SIG-M5 treated with dmso at 0.1 percent for 504 hours (cell line): ENCODE data around the gene SLC25A3.
"Not testable (repeated sequence)": the region's sequence is repeated elsewhere in the genome, so short reads cannot be mapped to it uniquely, and the experiment has no call there.

Source experiments
- DNase-seq: peaks from one replicate; lab custom pipeline; 2025; ENCODE audit not compliant: unreplicated experiment; lab: John Stamatoyannopoulos, UW

SLC25A3 gene

GRCh38 chr12:98594050-98594835 lies 757 bp downstream of the SLC25A3 start:
- DNase-seq: no peak

- DNase-seq: peak; percentile 22
Observed at GRCh38 chr12:98595243-98595988, 1.9 kb downstream of the SLC25A3 start.

- DNase-seq: not testable (repeated sequence)
Observed at GRCh38 chr12:98597313-98597712, 3.8 kb downstream of the SLC25A3 start.

GRCh38 chr12:98601924-98602323 lies 8.4 kb downstream of the SLC25A3 start:
- no peak for DNase-seq

- DNase-seq: no peak
Observed at GRCh38 chr12:98606359-98606988, 13.0 kb downstream of the SLC25A3 start.

- DNase-seq: no peak
Observed at GRCh38 chr12:98610596-98610995, 17.1 kb downstream of the SLC25A3 start.

GRCh38 chr12:98612696-98613334 lies 19.3 kb downstream of the SLC25A3 start:
- DNase-seq: peak; percentile 94

- DNase-seq: peak; percentile 95
Observed at GRCh38 chr12:98618952-98619351, 25.5 kb downstream of the SLC25A3 start.

GRCh38 chr12:98635657-98636323 lies 42.3 kb downstream of the SLC25A3 start:
- no peak for DNase-seq

GRCh38 chr12:98637068-98637467 lies 43.6 kb downstream of the SLC25A3 start:
- DNase-seq: no peak

- no peak for DNase-seq
Observed at GRCh38 chr12:98638009-98638408, 44.5 kb downstream of the SLC25A3 start.

GRCh38 chr12:98639491-98639890 lies 46.0 kb downstream of the SLC25A3 start:
- no peak for DNase-seq

GRCh38 chr12:98642801-98643200 lies 49.3 kb downstream of the SLC25A3 start:
- not testable (repeated sequence) for DNase-seq

GRCh38 chr12:98644433-98644711 lies 50.9 kb downstream of the SLC25A3 start:
- DNase-seq: no peak

GRCh38 chr12:98644712-98645571 lies 51.5 kb downstream of the SLC25A3 start, which contains the start of the genes APAF1 and IKBIP:
APAF1 (plus strand) TSS chr12:98645290; CDS start chr12:98648360, 3,070 bp downstream.
IKBIP (minus strand) TSS chr12:98644788; CDS start chr12:98644701, 87 bp downstream.
- DNase-seq: peak; percentile 96

GRCh38 chr12:98645572-98646067 lies 52.1 kb downstream of the SLC25A3 start:
- peak; percentile 78 for DNase-seq

GRCh38 chr12:98646294-98647090 lies 53.0 kb downstream of the SLC25A3 start:
- DNase-seq: peak; percentile 31

- no peak for DNase-seq
Observed at GRCh38 chr12:98651328-98651727, 57.8 kb downstream of the SLC25A3 start.
